Measurements from ENCODE around the gene NELFB.

NELFB gene

DNA sequence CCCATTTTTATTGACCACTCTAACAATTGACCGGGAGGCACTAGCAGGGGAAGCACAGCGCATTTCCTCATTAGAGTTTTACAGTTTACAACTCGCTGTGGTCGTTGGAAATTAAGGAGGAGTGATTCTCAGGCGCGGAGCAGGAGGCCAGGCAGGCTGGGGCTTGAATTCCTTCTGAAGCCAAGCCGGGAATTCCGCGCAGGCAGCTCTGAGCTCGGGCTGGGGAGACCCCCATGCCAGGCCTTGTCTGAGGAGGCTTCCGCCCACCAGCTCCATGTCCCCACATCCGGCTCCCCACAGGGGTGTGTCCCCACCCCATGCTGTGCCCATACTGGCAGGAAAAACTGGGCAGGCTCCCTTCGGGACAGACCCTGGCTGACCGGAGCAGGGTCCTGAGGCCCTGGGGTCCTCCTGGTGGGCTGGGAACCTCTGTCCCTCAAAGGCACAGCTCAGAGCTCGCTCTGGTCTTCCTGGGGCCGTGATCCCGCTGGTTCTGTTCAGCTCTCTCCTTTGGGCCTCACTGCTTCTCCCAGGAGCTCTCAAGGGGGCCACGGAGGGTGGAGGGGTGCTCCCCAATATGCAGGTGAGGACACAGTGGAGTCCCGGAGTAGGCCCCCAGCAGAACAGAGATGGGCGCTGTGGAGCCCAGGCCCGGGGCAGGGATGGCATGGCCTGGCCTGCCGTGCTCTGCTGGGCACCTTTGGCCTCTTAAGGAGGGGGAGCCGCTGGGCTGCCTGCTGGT is 48.2 kb downstream of the NELFB start:
- DNase-seq (ENCODE audit: low read depth), result no peak

GRCh38 chr9:137303893-137304382 is 48.8 kb downstream of the NELFB start:
- DNase-seq (ENCODE audit: low read depth), result no peak

- DNase-seq (ENCODE audit: low read depth), result no peak
Measured at GRCh38 chr9:137304383-137305059, 49.4 kb downstream of the NELFB start.

GRCh38 chr9:137305060-137305797 is 50.1 kb downstream of the NELFB start:
- DNase-seq (ENCODE audit: low read depth), result no peak

DNA sequence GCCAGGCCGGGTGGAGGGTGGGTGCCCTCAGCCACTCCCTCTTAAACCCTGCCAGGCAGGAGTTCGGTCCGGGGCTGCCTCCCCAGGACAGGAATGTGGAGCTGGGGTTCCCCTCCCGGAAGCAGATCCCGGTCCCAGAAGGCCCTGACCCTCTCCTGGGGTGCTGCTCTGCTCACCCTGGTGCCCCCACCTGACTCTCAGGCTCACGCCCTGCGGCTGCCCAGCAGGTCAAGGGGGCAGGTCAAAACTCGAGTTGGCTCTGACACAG is 50.6 kb downstream of the NELFB start:
- no peak for DNase-seq (ENCODE audit: low read depth)

DNA sequence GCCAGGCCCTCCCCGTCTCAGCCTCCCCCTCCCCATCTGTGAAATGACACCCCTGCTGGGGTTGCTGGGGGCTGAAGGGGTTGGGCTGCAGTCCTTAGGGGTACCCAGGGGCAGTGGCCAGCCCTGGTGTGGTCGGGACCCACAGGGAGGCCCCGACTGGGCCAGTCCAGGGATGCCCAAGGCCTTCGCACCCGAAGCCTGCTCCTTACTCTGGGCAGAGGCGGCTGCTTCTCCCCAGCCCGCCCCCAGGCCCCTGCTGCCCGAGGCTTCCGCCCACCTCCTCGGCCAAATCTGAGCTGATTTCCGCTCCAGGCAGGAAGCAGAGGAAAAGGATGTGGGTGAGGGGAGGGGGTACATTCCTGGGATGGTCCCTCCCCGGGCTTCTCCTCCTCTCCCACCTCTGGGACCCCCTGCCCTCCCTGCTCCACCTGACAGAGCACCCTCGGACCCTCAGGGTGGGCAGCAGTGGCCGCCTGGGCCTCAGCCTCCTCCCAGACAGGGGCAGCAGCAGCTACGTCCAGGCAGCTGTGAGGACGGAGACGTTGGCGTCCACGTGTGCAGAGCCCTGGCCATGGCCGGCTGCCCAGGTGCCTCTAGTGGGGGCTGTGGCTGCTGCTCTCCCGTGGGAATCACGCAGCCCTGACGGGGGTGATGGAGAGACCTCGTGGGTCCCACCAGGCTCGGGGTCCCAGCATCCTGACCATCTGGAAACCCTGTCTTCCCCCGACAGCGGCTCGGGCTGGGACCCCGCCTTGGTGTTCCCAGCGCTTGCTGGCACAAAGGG is 51.1 kb downstream of the NELFB start:
- DNase-seq (ENCODE audit: low read depth), result no peak

DNA sequence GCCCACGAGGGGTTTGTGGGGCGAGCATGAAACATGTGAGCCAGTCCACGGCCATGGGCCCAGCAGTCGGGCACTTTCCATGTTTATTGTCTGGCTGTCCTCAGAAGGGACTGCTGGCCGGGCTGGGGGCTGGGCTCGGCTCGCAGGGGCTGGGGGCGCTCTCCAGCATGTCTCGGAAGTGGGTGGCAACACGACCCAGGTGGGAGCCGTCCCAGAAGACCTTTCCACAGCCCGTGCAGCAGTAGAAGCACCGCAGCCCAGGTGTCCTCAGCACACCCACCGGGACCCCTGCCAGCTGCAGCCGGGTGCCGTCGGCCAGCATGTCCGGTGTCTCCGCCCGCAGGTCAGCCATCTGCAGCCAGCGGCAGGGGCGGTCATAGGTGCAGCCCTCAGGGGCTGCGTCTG is 51.7 kb downstream of the NELFB start:
- no peak for DNase-seq (ENCODE audit: low read depth)

DNA sequence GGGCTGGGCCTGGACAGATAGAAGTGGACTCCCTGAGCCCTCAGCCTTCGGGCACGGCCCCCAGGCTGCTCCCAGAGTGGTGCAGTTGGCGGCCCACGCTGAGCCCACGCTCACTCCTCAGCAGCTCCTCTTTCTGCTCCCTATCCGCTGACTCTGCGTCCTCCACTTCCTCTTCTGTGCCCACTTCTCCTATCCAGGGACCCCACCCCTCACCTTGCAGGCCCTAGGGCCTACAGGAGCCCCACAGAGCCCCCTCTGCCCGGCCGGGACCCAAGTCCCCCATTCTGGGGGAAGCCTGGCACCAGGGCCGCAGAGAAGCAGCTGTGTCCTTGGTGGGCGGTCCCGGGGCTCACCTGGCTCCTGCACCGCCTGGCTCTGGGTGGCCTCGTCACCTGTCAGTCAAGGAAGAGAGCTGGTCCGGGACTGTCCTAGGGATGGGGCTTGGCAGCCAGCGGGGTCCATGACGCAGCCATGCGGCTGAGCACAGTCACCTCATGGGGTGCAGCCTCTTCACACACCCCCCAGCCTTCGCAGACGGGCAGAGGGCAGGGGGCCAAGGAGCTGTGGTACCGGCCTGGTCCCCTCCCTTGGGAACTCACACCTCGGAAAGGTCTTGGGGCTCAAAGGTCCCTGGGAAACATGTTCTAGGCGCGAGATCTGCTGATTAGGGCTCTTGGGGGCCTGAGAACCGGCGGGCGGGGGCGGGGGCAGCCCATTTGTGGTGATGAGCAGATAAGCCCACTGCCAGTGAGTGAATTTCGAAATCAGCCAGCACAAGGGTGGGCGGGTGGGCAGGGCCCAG is 52.3 kb downstream of the NELFB start:
- no peak for DNase-seq (ENCODE audit: low read depth)

- no peak for DNase-seq (ENCODE audit: low read depth)
Measured at GRCh38 chr9:137308057-137308619, 53.0 kb downstream of the NELFB start.

DNA sequence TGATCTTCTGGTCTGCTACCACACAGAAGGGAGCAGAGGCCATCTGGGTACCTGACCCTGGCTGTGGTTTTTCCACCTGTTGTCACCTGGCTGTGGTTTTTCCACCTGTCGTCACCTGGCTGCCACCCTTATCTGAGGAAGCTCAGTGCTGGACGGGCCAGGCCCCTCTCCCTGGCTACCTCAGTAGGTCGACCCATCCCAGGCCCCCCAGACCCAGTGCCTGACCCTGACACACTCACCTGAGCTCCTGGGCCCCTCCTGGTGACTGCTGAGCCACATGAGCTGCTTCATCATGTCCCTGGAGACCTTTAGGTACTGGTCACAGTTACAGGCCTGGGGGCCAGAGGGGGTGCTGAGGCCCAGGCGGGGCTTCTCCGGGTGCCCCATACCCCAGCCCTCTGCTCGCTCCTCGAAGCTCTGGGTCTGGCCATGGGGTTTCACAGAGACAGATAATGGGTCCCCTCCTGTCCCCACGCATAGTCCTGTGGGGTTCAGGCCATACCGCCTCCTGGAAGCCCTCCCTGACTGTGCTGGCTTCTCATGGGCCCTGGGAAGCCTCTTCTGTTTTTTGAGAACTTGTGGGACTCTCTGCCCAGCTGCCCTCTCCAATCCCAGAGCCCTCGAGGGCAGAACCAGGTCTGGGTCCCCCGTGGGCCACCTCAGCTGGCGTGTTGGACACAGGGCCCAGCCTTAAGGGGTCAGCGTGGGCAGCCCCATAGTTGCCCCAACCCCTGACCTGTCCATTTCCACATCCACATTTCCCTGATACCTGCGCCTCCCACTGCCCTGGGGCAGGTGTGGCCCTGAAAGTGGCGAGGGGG is 54.5 kb downstream of the NELFB start:
- DNase-seq (ENCODE audit: low read depth), result no peak

DNA sequence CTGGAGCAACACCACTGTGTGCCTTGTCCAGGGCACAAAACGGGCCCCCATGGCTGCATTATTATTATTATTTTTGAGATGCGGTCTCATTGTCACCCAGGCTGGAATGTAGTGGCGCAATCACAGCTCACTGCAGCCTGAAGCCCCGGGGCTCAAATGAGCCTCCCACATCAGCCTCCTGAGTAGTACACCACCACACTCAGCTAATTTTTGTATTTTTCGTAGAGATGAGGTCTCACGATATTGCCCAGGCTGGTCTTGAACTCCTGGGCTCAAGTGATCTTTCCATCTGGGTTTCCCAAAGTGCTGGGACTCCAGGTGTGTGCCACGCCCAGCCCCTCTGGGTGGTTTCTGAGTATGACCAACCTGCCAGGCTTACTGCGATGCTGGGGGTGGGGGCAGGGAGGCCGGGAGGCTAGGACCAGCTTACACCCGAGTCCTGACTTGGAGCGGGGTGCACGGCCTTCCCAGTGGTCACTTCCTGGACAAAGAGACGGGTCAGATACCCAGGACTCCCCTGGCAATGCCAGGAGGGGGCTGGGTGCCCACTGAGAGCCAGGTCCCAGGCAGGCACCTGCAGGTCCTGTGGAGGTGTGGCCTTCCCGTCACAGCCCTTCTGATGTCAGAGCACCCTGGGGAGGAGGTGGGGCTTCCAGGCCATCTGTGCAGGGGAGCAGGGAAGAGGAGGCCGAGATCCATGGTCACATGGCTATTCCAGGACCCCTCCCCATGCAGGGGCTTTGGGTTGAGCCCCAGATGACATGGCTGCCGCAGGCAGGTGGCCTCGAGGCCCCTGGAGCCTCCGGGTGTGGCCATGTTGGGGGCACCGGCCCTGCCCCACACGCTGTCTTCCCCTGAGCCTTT is 55.3 kb downstream of the NELFB start:
- no peak for DNase-seq (ENCODE audit: low read depth)

DNA sequence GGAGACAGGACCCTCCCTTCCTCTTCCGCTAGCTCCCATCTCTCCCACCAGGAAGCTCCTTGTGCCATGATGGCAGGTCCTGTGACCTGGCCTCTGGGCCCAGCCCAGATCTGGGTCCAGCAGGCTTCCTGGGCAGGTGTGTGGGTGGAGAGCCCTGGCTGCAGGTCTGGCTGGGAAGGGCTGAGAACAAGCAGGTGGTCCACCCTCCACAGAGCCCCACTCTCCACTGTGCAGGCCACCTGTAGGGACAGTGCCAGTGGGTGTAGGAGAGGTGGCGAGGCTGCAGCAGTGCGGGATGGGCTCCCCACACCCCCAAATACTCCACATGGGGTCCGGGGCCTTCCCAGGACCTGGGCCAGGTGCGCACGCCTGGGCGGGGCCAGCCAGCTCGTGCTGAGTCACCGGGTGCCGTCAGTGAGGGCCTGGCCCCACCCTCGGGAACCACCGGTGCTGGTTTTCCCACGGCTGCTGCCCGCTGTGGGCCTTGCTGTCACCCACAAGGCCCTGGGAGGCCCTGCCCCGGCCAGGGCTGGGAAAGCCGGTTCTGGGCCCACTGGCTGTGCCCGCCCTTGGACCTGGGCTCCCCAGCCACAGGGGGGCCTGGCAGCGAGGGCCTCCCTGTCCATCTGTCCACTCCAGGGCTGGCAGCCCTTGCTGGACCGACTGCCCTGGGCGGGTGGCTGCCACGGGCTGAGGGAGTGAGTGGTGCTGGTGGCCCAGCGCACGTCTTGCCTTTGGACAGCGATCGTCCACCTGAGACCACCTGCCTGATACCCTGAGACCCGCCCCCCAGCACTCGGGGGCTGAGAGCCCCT is 56.3 kb downstream of the NELFB start:
- no peak for DNase-seq (ENCODE audit: low read depth)

GRCh38 chr9:137311986-137312851 is 57.1 kb downstream of the NELFB start:
- no peak for DNase-seq (ENCODE audit: low read depth)

GRCh38 chr9:137312852-137313325 is 57.8 kb downstream of the NELFB start:
- no peak for DNase-seq (ENCODE audit: low read depth)

DNA sequence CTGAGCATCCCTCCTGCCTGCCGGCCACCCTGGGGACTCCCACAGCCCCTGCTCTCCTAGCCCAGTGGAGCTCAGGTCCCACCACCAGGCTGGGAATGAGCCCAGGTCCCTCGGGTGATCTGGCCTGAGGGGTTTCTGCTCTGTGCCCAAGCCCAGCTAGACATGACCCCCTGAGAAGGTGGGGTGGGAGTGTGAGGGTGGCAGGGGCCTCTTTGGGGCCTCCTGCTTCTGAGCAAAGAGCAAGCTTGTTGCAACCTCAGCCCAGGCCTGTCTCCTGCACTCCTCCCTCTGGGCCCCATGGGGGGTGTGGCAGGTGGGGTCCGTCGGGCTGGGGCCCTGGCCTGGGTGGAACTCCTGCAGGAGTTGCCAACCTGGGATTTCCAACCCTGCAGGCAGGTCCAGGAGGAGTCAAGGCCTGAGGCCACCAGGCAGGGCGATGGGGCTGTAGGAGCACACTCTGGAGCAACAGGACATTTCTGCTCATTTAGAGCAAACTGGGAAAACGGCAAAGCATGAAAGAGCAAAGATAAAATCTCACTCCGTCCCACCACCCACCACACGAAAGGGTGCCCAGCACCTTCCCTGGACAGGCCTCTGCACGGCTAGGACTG is 58.3 kb downstream of the NELFB start:
- DNase-seq (ENCODE audit: low read depth), result no peak

DNA sequence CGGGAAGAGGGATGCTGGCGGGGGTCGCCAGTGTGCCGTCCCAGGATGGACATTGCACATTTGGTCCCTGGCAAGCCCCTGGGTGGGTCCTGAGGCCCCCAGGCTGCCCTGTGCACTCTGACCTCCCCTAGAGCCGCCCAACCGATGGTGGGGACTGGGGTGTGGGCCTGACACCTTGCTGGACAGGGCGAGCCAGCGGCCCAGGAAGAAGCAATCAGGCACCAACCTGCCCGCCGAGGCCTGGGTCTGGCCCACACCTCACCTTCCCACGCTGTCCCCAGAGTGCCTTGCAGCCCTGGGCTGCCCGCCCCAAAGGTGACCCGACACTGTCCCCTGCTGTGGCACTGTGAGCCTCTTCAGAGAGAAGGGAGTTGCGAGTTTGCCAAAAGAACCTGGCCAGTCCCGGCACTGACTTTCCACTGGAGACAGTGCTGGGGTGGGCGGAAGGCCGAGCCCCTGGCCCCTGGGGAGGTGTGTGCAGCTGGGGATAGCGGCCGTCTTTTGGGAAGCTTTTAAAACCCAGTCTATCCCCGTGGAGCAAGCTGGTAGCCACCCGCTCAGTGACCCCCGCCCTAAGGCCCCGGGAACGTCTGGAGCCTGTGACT is 58.9 kb downstream of the NELFB start:
- DNase-seq (ENCODE audit: low read depth), result no peak

All from HS-5 (cell line).